Subcutaneous adipose tissue (tissue), 4 donors: ENCODE data around the gene ATRN. TPM values are rescaled to one million over a fixed set of nuclear protein-coding genes. Genes with fewer than 3 reads are reported as not detected.

Experiments
- total RNA-seq, 4 donors: library from RNA; depleted of rRNA; stranded (reverse); fragments of >200 nt; gene quantifications; one replicate each; pipeline ENCODE4 v1.1.0, GENCODE V29; 2016
- TF ChIP-seq, protein P1 (sequence below): fragments of 450-650 bp; IDR thresholded peaks from one replicate; pipeline ENCODE4 v1.5.1; 2016; ENCODE audit warnings: low read depth, mild to moderate bottlenecking, control low read depth, antibody characterized with exemption, moderate library complexity

ATRN gene
- total RNA-seq, 4 donors from 2014 or later, result 24.7 to 42.3 (median 30.3) TPM

DNA sequence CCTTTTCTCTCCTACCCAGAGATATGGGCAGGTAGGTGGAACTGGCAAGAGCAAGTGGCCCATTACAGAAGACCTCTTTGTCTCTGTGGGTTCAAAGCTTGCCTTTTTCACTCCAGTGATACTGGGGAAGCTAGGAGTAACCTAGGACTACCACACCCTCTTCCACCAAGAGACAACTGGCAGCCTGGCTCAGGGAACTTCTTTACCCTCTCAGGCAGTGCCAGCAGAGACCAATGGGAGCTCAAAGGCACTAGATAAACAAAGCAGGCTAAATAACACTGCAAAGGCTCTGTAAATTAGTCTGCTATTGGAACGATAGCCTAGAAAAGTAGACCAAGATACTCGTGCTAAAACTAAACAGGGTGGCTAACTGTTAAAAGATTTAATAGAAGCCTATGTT is 32.1 kb downstream of the ATRN start:
- TF ChIP-seq, protein P1, sequence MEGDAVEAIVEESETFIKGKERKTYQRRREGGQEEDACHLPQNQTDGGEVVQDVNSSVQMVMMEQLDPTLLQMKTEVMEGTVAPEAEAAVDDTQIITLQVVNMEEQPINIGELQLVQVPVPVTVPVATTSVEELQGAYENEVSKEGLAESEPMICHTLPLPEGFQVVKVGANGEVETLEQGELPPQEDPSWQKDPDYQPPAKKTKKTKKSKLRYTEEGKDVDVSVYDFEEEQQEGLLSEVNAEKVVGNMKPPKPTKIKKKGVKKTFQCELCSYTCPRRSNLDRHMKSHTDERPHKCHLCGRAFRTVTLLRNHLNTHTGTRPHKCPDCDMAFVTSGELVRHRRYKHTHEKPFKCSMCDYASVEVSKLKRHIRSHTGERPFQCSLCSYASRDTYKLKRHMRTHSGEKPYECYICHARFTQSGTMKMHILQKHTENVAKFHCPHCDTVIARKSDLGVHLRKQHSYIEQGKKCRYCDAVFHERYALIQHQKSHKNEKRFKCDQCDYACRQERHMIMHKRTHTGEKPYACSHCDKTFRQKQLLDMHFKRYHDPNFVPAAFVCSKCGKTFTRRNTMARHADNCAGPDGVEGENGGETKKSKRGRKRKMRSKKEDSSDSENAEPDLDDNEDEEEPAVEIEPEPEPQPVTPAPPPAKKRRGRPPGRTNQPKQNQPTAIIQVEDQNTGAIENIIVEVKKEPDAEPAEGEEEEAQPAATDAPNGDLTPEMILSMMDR, result no peak

DNA sequence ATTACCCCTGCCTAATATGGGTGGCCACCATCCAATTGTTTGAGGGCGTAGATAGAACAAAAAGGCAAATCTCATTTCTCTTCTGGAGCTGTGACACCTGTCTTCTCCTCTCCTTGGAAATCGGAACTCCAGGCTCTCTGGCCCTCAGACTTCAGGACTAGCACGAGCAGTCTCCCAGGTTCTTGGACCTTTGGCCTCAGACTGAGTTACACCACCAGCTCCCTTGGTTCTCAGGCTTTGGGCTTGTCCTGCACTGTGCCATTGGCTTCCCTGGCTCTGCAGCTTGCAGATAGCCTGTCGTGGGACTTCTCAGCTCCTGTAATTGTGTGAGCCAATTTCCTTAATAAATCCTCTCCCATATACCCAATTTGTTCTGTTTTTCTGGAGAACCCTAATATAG is 34.3 kb downstream of the ATRN start:
- TF ChIP-seq, protein P1, result no peak

DNA sequence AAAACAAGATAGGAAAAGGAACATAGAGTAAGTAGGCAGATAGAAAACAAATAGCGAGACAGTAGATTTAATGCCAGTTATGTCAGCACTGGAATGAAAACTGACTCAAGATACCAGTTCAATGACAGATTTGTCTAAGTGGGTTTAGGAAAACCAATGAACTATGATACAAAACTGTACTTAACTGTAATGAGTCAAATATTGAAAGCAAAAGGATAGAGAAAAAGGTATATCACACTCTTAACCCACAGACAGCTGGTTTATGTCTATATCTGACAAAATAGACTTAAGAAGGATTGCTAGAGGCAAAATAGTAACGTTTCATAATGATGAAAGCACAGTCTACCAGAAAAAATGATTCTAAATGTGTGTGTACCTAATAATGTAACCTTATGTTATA is 38.2 kb downstream of the ATRN start:
- TF ChIP-seq, protein P1, result no peak

DNA sequence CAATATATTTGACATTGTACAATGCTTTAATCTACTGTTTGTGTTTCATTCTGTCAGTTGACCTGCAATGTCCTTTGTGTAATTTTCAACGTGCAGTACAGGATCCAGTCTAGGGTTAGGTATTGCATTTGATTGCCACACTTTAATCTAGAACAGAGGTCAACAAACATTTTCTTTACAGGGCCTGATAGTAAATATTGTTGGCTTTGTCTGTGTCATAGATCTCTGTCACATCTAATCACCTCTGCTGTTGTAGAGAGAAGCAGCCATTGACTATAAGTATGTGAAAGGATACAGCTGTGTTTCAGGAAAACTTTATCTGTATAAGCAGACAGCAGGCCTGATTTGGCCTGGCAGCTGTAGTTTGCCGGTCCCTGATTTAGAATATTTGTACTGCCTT is 39.3 kb downstream of the ATRN start:
- TF ChIP-seq, protein P1, result no peak

DNA sequence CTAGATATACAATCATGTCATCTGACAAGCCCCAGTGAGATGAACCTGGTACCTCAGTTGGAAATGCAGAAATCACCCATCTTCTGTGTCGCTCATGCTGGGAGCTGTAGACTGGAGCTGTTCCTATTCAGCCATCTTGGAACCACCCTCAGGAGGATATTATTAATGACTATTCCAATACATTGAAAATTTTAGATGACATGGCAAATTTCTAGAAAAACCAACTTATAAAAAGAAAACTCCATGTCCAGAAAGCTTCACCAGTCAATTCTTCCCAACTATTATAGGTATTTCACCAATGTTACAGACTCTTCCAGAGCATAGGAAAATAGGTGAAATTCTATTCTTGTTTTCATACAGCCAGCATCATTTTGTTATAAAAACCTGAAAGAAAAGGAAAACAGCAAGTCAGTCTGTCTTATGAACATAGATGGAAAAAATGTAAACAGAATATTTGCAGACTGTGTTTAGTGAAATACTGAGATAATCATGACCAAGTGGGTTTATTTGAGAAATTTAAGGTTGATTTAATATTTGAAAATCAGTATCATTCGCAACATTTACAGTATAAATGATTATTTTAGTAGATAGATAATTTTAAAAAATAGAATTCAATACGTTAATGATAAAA is 43.3 kb downstream of the ATRN start:
- TF ChIP-seq, protein P1, result no peak

DNA sequence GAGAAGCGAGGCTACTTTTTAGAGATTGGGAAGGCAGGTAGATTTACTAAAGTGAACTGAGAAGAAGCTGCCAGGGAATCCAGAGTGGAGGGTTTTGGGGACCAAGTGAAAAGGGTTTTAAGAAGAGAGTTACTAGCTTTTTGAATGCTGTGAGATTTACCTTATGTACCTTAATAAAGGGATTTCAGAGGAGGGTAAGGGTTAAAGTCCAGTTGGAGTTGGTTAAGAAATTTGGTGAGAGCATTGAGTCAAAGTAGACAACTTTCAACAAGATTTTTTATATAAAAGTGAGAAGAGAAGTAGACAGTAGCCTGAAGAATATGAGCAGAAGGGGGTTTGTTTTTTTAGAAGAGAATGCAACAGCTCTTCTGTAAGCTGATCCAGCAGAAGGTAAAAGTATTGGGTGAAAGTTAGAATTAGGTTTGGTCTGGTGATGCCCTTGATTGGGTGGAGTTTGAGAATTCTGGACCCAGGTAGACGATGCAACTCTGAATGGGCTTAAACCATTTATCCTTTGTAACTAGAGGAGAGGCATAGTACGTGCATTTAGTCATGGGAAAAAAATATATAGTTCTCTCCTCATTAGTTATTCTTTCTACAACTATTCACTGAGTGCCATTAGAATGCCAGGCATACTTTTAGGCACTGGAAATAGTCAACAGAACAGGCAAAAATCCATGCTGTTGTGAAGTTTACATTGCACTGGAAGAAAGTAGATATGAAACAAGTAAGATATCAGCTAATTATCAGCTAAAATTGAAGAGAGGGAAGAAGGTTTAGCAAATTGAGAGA is 44.8 kb downstream of the ATRN start:
- TF ChIP-seq, protein P1, result no peak

DNA sequence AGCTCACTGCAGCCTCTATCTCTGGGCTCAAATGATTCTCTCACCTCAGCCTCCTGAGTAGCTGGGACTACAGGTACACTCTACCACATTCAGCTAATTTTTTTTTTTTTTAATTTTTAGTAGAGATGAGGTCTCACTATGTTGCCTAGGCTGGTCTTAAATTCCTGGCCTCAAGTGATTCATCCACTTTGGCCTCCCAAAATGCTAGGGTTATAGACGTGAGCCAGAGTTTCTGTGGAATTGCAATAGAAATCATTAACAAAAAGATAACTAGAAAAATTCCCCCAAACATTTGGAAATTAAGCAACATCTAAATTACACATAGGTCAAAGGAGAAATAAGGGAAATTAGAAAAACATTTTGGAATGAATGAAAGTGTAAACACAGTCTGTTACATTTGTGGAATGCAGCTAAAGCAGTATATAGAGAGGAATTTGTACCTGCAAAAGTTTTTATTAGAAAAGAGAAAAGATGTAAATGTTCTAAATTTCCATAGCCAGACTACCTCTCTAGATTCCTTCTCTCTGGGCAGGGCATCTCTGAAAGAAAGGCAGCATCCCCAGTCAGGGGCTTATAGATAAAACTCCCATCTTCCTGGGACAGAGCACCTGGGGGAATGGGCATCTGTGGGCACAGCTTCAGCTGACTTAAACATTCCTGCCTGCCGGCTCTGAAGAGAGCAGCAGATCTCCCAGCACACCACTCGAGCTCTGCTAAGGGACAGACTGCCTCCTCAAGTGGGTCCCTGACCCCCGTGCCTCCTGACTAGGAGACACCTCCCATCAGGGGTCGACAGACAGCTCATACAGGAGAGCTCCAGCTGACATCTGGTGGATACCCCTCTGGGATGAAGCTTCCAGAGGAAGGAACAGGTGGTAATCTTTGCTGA is 51.3 kb downstream of the ATRN start:
- TF ChIP-seq, protein P1, result no peak
